OCI-LY1 (cell line): Measurements from ENCODE around the gene ALOX5.

Source experiments
- H2AFZ ChIP-seq: fragments of 200-600 bp; sonication (generic), shearing (Covaris generic); 2 replicates; pipeline ENCODE4 v1.6.0; 2014; ENCODE audit warnings: antibody characterized with exemption, mild to moderate bottlenecking, low read length
- H3F3A ChIP-seq: fragments of 200-600 bp; sonication (generic), shearing (Covaris generic); 2 replicates; pipeline ENCODE4 v1.6.0; 2014; ENCODE audit warnings: mild to moderate bottlenecking, antibody characterized with exemption, low read length, moderate library complexity; ENCODE audit not compliant: insufficient read depth
- H3K27ac ChIP-seq: fragments of 200-600 bp; sonication (generic); 2 replicates; pipeline ENCODE4 v1.5.1; 2014; ENCODE audit warnings: low read length, mixed run types, mild to moderate bottlenecking, low read depth; ENCODE audit not compliant: poor library complexity, severe bottlenecking
- H3K27me3 ChIP-seq: fragments of 200-600 bp; sonication (generic); 2 replicates; pipeline ENCODE4 v1.6.0; 2014; ENCODE audit warnings: antibody characterized with exemption, mild to moderate bottlenecking, low read length, moderate library complexity; ENCODE audit not compliant: insufficient read depth
- H3K36me3 ChIP-seq: fragments of 200-600 bp; sonication (generic); 2 replicates; pipeline ENCODE4 v1.6.1; 2014; ENCODE audit warnings: mild to moderate bottlenecking, antibody characterized with exemption, low read length, moderate library complexity, mixed read lengths; ENCODE audit not compliant: insufficient read depth
- H3K4me1 ChIP-seq: fragments of 200-600 bp; sonication (generic); 2 replicates; pipeline ENCODE4 v1.5.1; 2014; ENCODE audit warnings: mild to moderate bottlenecking, low read length, moderate library complexity; ENCODE audit not compliant: insufficient read depth, severe bottlenecking
- H3K4me2 ChIP-seq: fragments of 200-600 bp; sonication (generic), shearing (Covaris generic); 2 replicates; pipeline ENCODE4 v1.6.1; 2014; ENCODE audit warnings: low read length
- H3K4me3 ChIP-seq: fragments of 200-600 bp; sonication (generic); 2 replicates; pipeline ENCODE4 v1.5.1; 2014; ENCODE audit warnings: low read length, low read depth, mild to moderate bottlenecking, mixed read lengths; ENCODE audit not compliant: poor library complexity, severe bottlenecking
- H3K79me2 ChIP-seq: fragments of 200-600 bp; shearing (Covaris generic); 2 replicates; pipeline ENCODE4 v1.6.1; 2016; ENCODE audit warnings: mixed run types, low read length, mixed read lengths; ENCODE audit not compliant: insufficient read depth
- H3K9ac ChIP-seq: fragments of 200-600 bp; sonication (generic), shearing (Covaris generic); 2 replicates; pipeline ENCODE4 v1.6.1; 2014; ENCODE audit warnings: mild to moderate bottlenecking, low read length, mixed read lengths
- H3K9me2 ChIP-seq: fragments of 200-600 bp; sonication (generic), shearing (Covaris generic); 2 replicates; pipeline ENCODE4 v1.6.1; 2014; ENCODE audit warnings: low read depth, mild to moderate bottlenecking, low read length, mixed read lengths
- H3K9me3 ChIP-seq: fragments of 200-600 bp; shearing (Covaris generic); 2 replicates; pipeline ENCODE4 v1.6.1; 2014; ENCODE audit warnings: low read length, mixed read lengths
- H4K20me1 ChIP-seq: fragments of 200-600 bp; sonication (generic), shearing (Covaris generic); 2 replicates; pipeline ENCODE4 v1.6.0; 2016; ENCODE audit warnings: mild to moderate bottlenecking, low read length; ENCODE audit not compliant: insufficient read depth
- EZH2 ChIP-seq: fragments of 200-600 bp; sonication (generic), shearing (Covaris generic); IDR thresholded peaks from 2 replicates; pipeline ENCODE4 v1.8.0; 2017; ENCODE audit warnings: borderline replicate concordance, mixed run types, mild to moderate bottlenecking, antibody characterized with exemption, low read length, moderate library complexity, mixed read lengths
- TF ChIP-seq, protein P1 (sequence below): fragments of 200-600 bp; sonication (generic), shearing (Covaris generic); IDR thresholded peaks from 2 replicates; pipeline ENCODE4 v1.5.1; 2017; ENCODE audit warnings: mild to moderate bottlenecking, antibody characterized with exemption, low read length, moderate library complexity, mixed read lengths

Gene ALOX5

DNA sequence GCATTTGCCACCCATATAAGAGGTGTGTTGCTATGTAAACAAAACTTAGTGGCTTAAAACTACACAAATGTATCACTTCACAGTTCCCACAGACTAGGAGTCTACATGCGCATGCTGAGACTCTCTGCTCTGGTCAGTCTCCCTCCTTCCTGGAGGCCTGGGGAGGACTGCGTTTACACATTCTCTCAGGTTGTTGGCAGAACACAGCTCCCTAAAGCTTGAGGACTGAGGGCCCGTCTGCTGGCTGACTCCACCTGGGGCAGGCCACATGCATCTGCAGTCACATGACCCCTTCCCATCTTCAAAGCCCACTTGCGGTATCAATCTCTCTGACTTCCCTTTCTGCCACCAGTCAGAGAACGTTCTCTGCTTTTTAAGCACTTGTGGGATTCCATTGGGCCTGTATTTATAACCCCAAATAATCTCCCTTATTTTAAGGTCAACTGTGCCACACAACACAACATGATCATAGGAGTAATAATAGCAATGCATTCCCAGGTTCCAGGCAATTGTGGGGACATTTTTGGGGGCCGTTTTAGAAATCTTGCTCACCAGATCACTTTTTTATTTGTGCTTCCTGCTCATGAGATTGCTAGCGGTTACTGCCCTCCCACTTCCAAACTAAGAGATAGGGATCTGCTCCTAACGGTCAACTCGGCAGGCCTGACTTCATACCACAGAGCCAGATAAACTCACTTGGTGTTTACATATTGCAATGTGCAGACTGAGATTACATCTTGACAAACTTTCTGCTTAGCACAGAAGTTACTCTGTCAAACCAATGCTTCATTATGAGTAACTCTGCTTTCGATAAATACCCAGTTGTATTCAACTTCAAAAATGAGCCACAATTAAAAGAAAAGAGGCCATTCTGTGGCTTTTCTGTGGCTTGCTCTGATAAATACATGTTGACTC is 96.3 kb downstream of the ALOX5 start:
- H3K4me1 ChIP-seq, result peaks cover 26% of the 10 kb centered on the region
- peak overlapping the region; percentile 69 for H3K27ac ChIP-seq
- no peaks in the 10 kb centered on the region for H3K27me3 ChIP-seq
- H3K4me3 ChIP-seq, result no peak overlapping the region
- H3K9ac ChIP-seq, result no peak overlapping the region
- H3K79me2 ChIP-seq, result no peaks in the 10 kb centered on the region
- no peaks in the 10 kb centered on the region for H3K9me2 ChIP-seq
- H3K4me2 ChIP-seq, result peak overlapping the region; percentile 33; the same call in 1 of the 2 replicates
- H2AFZ ChIP-seq, result no peak overlapping the region
- TF ChIP-seq EZH2, result no peak
- TF ChIP-seq, protein P1, sequence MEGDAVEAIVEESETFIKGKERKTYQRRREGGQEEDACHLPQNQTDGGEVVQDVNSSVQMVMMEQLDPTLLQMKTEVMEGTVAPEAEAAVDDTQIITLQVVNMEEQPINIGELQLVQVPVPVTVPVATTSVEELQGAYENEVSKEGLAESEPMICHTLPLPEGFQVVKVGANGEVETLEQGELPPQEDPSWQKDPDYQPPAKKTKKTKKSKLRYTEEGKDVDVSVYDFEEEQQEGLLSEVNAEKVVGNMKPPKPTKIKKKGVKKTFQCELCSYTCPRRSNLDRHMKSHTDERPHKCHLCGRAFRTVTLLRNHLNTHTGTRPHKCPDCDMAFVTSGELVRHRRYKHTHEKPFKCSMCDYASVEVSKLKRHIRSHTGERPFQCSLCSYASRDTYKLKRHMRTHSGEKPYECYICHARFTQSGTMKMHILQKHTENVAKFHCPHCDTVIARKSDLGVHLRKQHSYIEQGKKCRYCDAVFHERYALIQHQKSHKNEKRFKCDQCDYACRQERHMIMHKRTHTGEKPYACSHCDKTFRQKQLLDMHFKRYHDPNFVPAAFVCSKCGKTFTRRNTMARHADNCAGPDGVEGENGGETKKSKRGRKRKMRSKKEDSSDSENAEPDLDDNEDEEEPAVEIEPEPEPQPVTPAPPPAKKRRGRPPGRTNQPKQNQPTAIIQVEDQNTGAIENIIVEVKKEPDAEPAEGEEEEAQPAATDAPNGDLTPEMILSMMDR, result no peak
- H3K36me3 ChIP-seq, result no peaks in the 10 kb centered on the region
- H3F3A ChIP-seq, result no peaks in the 10 kb centered on the region
- H3K9me3 ChIP-seq, result no peaks in the 10 kb centered on the region
- H4K20me1 ChIP-seq, result no peaks in the 10 kb centered on the region

DNA sequence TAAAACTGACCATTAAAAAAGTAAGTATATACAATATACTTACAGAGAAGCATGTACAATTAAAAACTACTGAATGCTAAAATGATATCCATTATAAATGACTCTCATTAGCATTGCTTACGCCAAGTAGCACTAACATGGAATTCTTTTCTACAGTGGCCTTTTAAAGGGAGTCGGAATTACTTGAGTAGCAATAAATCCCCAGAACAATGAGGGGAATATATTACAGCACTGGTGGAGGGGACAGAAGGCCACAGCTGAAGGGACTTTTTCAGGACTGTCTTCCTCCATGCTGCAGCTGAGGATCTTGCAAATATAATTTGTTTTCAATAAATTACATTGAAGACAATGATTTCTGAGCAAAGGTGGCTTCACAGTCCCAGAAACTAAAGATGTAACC is 97.0 kb downstream of the ALOX5 start:
- H3K4me1 ChIP-seq, result peaks cover 19% of the 10 kb centered on the region
- H3K9me2 ChIP-seq, result no peaks in the 10 kb centered on the region
- no peaks in the 10 kb centered on the region for H3K36me3 ChIP-seq
- no peak for TF ChIP-seq EZH2
- TF ChIP-seq, protein P1, result no peak
- H3K27ac ChIP-seq, result no peak overlapping the region
- no peaks in the 10 kb centered on the region for H3F3A ChIP-seq
- H3K27me3 ChIP-seq, result no peaks in the 10 kb centered on the region
- H3K79me2 ChIP-seq, result no peaks in the 10 kb centered on the region
- H2AFZ ChIP-seq, result no peak overlapping the region
- no peak overlapping the region for H3K9ac ChIP-seq
- no peak overlapping the region for H3K4me3 ChIP-seq
- H3K4me2 ChIP-seq, result no peak overlapping the region
- H4K20me1 ChIP-seq, result no peaks in the 10 kb centered on the region
- H3K9me3 ChIP-seq, result no peaks in the 10 kb centered on the region

DNA sequence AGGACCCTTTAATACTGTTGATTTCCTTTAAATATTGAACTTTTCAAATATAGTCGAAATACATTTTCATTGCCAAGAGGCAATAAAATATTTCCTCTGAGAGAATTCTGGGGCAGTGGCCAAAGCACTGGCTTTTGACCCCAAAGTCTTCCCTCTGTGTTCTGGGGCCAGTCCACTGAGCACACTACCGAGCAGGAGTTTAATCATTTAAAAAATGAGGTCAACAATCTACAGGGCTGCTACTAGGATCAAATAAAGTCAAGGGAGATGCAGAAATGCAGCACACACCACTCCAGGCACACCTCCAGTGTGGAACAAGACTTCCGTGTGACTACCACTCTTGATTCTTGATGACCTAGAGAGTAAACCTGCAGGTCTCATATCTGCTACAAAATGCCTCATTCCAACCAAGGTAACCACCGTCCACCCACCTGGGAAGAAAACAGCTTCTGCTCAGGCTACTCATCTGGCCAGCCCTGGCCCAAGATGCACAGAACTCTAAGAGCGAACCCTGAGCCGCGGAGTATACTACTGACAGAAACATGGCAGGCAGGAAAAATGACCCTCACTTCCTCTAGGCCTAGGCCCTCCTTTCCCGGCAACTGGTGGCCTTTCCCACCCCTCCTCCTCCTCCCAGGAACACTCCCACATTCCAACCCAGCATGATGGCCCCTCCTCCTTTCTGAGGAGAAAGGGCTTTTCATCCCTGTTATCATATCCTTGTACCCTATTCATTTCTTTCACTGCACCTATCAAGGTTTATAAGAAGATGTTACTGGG is 97.7 kb downstream of the ALOX5 start:
- H4K20me1 ChIP-seq, result no peaks in the 10 kb centered on the region
- H3K4me3 ChIP-seq, result no peak overlapping the region
- H3K4me2 ChIP-seq, result no peak overlapping the region
- no peaks in the 10 kb centered on the region for H3K36me3 ChIP-seq
- H3K79me2 ChIP-seq, result no peaks in the 10 kb centered on the region
- H3F3A ChIP-seq, result no peaks in the 10 kb centered on the region
- H2AFZ ChIP-seq, result no peak overlapping the region
- H3K9ac ChIP-seq, result no peak overlapping the region
- H3K27me3 ChIP-seq, result no peaks in the 10 kb centered on the region
- H3K9me2 ChIP-seq, result no peaks in the 10 kb centered on the region
- TF ChIP-seq, protein P1, result no peak
- TF ChIP-seq EZH2, result no peak
- no peak overlapping the region for H3K27ac ChIP-seq
- peaks cover 14% of the 10 kb centered on the region for H3K4me1 ChIP-seq
- peaks cover 3% of the 10 kb centered on the region for H3K9me3 ChIP-seq
